LoVo (cell line): ENCODE measurements around the gene ATF3.
"Not testable (repeated sequence)": the region's sequence is repeated elsewhere in the genome, so short reads cannot be mapped to it uniquely, and the experiment has no call there.

Source experiments
- DNase-seq: peaks from one replicate; pipeline ENCODE4 v3.0.0-alpha.2; 2016; ENCODE audit warnings: low spot score

Gene ATF3

DNA sequence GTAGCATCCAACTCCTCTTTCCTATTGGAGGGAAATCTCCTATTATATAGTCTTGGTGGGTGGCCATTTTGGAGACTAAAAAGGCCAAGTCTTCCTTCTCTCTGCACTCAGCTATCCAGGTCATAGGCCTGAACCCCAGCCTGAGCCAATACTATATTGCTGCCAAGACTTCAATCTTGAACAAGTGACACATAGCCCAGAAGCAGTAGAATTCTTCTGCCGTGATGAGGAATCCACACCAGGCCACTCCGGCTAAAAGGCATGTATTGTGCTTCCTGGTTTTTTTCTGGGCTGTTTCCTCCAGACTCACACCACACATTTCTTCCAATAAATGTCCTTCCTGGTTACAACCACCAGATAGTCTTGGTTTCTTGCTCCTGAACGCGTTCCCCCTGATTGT, 43.0 kb downstream of the ATF3 start:
- DNase-seq: no peak

GRCh38 chr1:212651977-212652376, 43.4 kb downstream of the ATF3 start:
- DNase-seq: no peak

DNA sequence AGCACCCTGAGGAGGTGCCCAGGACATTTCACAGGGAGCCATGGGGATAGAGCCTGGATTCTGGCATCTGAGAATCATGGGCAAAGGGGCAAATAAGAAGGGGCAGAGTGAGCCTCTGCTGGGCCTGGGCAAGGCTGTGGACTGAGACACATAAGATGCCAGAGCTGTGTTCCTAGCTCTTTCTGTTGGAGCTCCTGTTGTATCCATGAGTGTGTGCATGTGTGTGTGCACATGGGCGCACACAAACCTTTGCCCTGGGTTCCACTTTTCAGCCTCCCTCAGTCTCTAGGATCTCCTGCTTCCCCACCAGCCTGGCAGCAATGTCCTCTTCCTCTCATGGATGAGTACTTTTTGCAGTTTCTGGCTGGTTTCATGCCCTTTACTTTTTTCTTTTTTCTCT, 44.0 kb downstream of the ATF3 start:
- DNase-seq: no peak

DNA sequence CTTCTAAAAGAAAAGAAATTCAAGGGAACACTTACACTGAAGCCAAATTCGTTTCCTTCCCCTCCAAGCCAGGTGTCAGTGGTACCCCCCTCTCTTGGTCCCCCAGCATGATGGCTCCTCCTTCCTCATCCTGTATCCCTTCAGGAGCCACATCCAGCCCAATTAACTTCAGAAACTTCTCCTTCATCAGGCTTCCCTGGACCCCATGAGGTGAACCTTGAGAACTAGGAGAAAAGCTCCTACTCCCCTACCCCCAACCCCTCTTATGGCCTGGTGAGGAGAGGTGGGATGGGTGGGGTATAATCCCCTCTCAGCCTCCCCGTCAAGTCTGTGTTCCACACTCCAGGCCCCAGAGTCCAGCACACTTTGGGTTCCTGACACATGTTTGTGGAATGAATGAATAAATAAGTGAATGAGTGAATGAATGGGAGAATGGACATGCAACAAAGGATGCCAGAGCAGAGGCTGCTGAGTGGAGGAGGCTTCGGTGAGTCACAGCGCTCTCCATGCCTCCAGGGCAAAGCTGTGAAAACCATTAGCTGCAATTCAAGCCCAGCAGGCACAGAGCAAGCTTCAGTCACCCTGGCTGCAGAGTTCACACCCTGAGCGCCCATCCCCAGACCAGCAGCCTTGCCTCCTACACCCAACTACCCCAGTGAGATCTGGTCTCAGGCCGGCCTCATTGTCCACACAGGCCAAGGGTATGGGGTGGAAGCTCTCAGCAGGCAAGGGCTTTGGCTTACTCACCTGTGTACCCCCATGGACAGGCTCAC, 47.3 kb downstream of the ATF3 start:
- DNase-seq: no peak

DNA sequence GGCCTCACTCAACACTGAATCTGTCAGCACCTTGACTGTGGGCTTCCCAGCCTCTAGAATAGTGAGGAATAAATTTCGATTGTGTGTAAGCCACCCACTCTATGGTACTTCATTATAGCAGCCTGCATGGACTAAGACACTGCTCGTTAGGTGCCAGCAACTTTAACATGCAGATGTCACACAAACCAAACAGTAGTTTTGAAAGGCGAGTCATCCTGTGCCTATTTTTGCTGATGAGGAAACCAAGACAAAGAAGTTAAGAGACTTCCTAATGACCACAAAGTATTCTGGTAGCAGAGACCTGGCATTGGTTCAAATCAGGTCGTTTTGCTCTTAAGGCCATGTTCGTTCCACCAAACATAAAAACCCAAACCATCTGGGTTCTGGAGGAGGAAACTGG, 48.2 kb downstream of the ATF3 start:
- DNase-seq: no peak

DNA sequence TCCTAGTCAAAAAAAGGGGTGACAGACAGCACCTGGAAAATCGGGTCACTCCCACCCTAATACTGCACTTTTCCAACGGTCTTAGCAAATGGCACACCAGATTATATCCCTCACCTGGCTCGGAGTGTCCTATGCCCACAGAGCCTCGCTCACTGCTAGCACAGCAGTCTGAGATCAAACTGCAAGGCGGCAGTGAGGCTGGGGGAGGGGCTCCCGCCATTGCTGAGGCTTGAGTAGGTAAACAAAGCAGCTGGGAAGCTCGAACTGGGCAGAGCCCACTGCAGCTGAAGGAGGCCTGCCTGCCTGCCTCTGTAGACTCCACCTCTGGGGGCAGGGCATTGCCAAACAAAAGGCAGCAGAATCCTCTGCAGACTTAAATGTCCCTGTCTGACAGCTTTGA, 49.7 kb downstream of the ATF3 start:
- not testable (repeated sequence) for DNase-seq

- no peak for DNase-seq
Measured at GRCh38 chr1:212664409-212665199, 56.0 kb downstream of the ATF3 start.

- peak; percentile 70 for DNase-seq
Measured at GRCh38 chr1:212665241-212666115, 56.9 kb downstream of the ATF3 start.

DNA sequence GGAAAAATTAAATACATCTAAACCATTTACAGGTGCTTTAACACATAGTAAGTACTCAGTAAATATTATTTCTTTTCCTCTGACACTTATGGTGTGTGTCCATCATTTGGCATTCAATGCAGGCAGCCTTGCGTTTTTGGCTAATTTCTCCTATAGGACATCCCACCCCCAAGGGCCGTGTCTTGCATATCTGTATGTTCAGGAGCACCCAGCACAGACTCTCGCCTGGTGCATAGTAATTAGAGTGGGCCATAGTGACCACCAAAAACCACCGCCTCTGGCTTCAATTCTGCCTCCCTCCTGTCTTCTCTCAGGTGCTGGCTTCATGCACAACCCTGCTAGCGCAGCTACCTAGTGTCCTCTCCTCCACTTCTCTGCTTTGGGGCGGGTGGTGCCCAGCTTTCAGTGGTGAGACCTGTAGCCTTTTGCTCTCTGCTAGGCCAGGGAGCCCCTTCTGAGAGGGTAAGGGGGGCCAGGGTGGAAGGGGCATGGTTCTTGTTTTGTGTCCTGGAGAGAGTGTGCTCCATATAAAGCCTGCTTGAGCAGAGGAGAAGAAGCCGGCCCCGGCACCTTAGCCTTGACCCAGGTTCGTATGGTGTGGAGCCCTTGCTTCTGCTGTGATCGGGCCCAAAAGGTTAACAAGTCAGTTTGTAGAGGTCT, 57.7 kb downstream of the ATF3 start:
- no peak for DNase-seq

DNA sequence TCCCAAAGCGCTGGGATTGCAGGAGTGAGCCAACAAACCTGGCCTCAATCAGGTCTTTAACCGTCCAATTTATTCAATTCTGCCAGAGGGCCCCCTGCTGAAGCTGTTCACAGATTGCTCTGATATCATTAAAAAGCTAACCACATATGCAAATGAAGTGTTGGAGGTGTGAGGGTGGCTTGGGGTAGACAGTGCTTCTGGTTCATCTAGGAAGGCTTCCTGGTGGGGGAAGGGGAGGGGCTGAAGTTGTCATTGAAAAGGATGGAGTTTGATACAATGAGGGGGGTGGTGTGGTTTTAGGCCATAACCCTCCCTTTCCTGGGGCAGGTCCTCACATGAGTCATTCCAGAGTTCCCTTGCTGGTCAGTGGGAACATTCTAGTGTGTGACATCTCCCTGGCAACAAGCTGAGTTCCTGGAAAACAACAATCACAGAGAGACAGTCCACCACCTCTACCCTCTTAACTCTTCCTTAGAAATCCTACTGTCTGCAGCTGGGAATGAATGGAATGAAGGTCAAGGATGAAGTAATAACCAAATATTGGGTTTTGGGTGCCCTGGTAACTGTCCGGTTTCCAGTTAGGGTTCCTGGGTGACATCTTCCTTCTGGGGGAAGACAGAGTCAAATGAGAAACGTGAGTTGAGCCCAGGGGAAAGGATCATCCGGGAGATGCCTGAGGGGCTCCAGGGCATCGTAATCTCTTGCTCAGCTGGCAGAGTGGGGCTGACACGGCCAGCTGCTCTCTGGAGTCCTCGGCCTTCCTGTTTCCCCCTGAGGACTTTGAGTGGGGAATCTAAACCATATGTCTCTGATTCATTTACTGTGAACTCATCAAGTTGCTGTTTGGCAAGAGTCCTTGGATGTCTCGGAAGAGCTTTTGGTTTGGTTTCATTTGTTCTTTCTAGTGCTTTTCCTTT, 58.9 kb downstream of the ATF3 start:
- no peak for DNase-seq

DNA sequence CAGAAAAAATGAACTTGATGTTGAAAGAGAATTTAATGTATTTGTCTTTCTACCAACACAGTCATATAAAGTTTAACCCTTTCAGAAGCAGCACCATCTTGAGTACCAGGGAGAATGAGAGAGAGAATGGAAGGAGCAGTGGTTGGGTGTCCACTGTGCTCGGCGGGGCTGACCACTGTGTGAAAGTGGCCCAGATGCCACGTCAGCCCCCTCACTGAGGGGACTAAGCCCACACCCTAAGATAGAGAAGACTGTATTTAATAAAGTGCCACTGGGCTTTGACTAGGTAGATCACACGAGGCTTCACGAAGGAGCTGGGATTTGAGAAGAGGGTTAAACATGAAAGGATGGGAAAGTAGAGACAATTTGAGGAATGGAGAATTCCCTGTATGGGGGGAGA, 59.9 kb downstream of the ATF3 start:
- DNase-seq: no peak

- DNase-seq: no peak
Measured at GRCh38 chr1:212669102-212669501, 60.5 kb downstream of the ATF3 start.

- no peak for DNase-seq
Measured at GRCh38 chr1:212669600-212669999, 61.0 kb downstream of the ATF3 start.

- no peak for DNase-seq
Measured at GRCh38 chr1:212670301-212670700, 61.7 kb downstream of the ATF3 start.
